Astrocyte of the spinal cord (primary cell): ENCODE results near the gene LRRN4CL.

Source experiments
- DNase-seq: peaks from one replicate; pipeline ENCODE4 v3.0.0; 2011; ENCODE audit warnings: low read depth, low spot score
- H3K4me3 ChIP-seq: 2 replicates; pipeline ENCODE4 v1.5.1; 2011; ENCODE audit warnings: low read depth, mild to moderate bottlenecking, low read length, moderate library complexity
- CTCF ChIP-seq: IDR thresholded peaks from 2 replicates; pipeline ENCODE4 v1.5.1; 2012; ENCODE audit warnings: low read depth, mild to moderate bottlenecking, low read length, inconsistent platforms
- in situ Hi-C: cut with HindIII; loops from 2 replicates; pipeline ENCODE4 v1.10.0; 2017; ENCODE audit warnings: low sequenced_read_pairs

Gene LRRN4CL

GRCh38 chr11:62719302-62719978, 30.1 kb upstream of the LRRN4CL start:
- DNase-seq: no peak
- TF ChIP-seq CTCF: no peak
- no peak overlapping the region for H3K4me3 ChIP-seq
- in situ Hi-C loops: no loop called here

GRCh38 chr11:62716816-62717215, 27.5 kb upstream of the LRRN4CL start:
- no peak overlapping the region for H3K4me3 ChIP-seq
- in situ Hi-C loops: no loop called here
- no peak for DNase-seq
- TF ChIP-seq CTCF: no peak

- no peak for TF ChIP-seq CTCF
- H3K4me3 ChIP-seq: no peak overlapping the region
- no peak for DNase-seq
- in situ Hi-C loops: no loop called here
Observed at GRCh38 chr11:62716206-62716605, 26.9 kb upstream of the LRRN4CL start.

GRCh38 chr11:62715150-62716130, 26.1 kb upstream of the LRRN4CL start:
- H3K4me3 ChIP-seq: no peak overlapping the region
- in situ Hi-C loops: no loop called here
- DNase-seq: no peak
- TF ChIP-seq CTCF: no peak

- no peak for DNase-seq
- in situ Hi-C loops: no loop called here
- H3K4me3 ChIP-seq: no peak overlapping the region
- TF ChIP-seq CTCF: no peak
Observed at GRCh38 chr11:62713343-62713742, 24.0 kb upstream of the LRRN4CL start.

- TF ChIP-seq CTCF: no peak
- no peak overlapping the region for H3K4me3 ChIP-seq
- in situ Hi-C loops: no loop called here
- no peak for DNase-seq
Observed at GRCh38 chr11:62712861-62713260, 23.5 kb upstream of the LRRN4CL start.
